ENCODE results near the gene TMEM140.
A peak's percentile ranks its signal among the peaks of the same experiment; 100 is the strongest.

TMEM140 gene

GRCh38 chr7:135186841-135187253, 39.0 kb downstream of the TMEM140 start:
- no peak overlapping the region for H3K4me3 ChIP-seq (ENCODE audit: control insufficient read depth, low read depth, low read length)
- DNase-seq (ENCODE audit: low read depth), result no peak
- no peak for TF ChIP-seq CTCF (IDR thresholded peaks at IDR 0.05; ENCODE audit: control insufficient read depth, insufficient read depth, low read depth, low read length, missing control alignments)

GRCh38 chr7:135188298-135188984, 40.6 kb downstream of the TMEM140 start:
- TF ChIP-seq CTCF (IDR thresholded peaks at IDR 0.05; ENCODE audit: control insufficient read depth, insufficient read depth, low read depth, low read length, missing control alignments), result no peak
- H3K4me3 ChIP-seq (ENCODE audit: control insufficient read depth, low read depth, low read length), result no peak overlapping the region
- no peak for DNase-seq (ENCODE audit: low read depth)

GRCh38 chr7:135189221-135189662, 41.4 kb downstream of the TMEM140 start:
- no peak overlapping the region for H3K4me3 ChIP-seq (ENCODE audit: control insufficient read depth, low read depth, low read length)
- no peak for TF ChIP-seq CTCF (IDR thresholded peaks at IDR 0.05; ENCODE audit: control insufficient read depth, insufficient read depth, low read depth, low read length, missing control alignments)
- DNase-seq (ENCODE audit: low read depth), result no peak

GRCh38 chr7:135189961-135190360, 42.1 kb downstream of the TMEM140 start:
- no peak overlapping the region for H3K4me3 ChIP-seq (ENCODE audit: control insufficient read depth, low read depth, low read length)
- TF ChIP-seq CTCF (IDR thresholded peaks at IDR 0.05; ENCODE audit: control insufficient read depth, insufficient read depth, low read depth, low read length, missing control alignments), result no peak
- peak; percentile 17 for DNase-seq (ENCODE audit: low read depth)

GRCh38 chr7:135190703-135191102, 42.8 kb downstream of the TMEM140 start:
- H3K4me3 ChIP-seq (ENCODE audit: control insufficient read depth, low read depth, low read length), result no peak overlapping the region
- no peak for TF ChIP-seq CTCF (IDR thresholded peaks at IDR 0.05; ENCODE audit: control insufficient read depth, insufficient read depth, low read depth, low read length, missing control alignments)
- DNase-seq (ENCODE audit: low read depth), result no peak

GRCh38 chr7:135192914-135193536, 45.2 kb downstream of the TMEM140 start:
- no peak overlapping the region for H3K4me3 ChIP-seq (ENCODE audit: control insufficient read depth, low read depth, low read length)
- no peak for DNase-seq (ENCODE audit: low read depth)
- no peak for TF ChIP-seq CTCF (IDR thresholded peaks at IDR 0.05; ENCODE audit: control insufficient read depth, insufficient read depth, low read depth, low read length, missing control alignments)
